Measurements from ENCODE around the gene PPP2R5C. TPM values are rescaled to one million over a fixed set of nuclear protein-coding genes. Genes with fewer than 3 reads are reported as not detected.

Gene PPP2R5C
- total RNA-seq, 2 donors from 2014 or later: 146 to 153 TPM

DNA sequence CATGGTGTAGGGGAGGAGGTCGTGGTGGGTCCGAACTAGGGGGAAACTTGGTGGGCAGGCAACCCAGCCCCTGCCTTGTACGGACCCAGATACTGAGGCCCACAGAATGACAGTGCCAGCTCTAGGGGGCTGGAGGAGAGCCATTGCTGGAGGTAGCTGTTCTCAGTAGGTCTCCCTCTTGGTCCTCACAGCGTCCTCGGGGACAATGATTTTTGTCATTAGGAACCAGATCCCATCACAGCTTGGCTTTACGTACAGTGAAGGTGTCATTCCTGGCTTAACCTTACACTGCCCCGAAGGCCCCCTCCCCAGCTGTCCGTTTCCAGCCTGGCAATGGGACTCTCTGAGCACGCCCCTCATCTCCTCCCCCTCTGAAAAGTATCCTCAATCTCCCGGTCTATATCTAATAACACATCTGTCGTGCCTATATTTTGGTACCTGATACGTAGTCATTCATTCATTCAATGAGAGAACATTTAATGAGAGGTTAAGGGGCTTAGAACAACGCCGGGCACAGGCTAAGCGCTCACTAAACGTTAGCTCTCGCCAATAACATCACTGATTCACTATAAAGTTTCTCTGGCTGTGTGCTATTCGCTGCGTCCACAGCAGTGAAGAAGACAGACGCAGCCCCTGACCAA, 202.3 kb downstream of the PPP2R5C start:
- Histone ChIP-seq H3K27ac (no peak overlapping the region), H3K9me3 (no peaks in the 10 kb centered on the region), H3K36me3 (no peaks in the 10 kb centered on the region), H3K4me1 (peaks cover 4% of the 10 kb centered on the region), H3K27me3 (no peaks in the 10 kb centered on the region), H3K4me3 (no peak overlapping the region), H3K9ac (ENCODE audit: low read depth in 2 of 2, low read length in 2 of 2) (peak overlapping the region in 1 of 2 donors; percentile 6)
- TF ChIP-seq, protein P1, sequence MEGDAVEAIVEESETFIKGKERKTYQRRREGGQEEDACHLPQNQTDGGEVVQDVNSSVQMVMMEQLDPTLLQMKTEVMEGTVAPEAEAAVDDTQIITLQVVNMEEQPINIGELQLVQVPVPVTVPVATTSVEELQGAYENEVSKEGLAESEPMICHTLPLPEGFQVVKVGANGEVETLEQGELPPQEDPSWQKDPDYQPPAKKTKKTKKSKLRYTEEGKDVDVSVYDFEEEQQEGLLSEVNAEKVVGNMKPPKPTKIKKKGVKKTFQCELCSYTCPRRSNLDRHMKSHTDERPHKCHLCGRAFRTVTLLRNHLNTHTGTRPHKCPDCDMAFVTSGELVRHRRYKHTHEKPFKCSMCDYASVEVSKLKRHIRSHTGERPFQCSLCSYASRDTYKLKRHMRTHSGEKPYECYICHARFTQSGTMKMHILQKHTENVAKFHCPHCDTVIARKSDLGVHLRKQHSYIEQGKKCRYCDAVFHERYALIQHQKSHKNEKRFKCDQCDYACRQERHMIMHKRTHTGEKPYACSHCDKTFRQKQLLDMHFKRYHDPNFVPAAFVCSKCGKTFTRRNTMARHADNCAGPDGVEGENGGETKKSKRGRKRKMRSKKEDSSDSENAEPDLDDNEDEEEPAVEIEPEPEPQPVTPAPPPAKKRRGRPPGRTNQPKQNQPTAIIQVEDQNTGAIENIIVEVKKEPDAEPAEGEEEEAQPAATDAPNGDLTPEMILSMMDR (IDR thresholded peaks at IDR 0.05): no peak
- intact Hi-C loops (cut with DNase I): loop anchor here (5.0 to 10.0 kb wide), 2 partner anchors 129 to 351 kb away; partner anchors contain the start of gene ZNF839
- no peak for DNase-seq

DNA sequence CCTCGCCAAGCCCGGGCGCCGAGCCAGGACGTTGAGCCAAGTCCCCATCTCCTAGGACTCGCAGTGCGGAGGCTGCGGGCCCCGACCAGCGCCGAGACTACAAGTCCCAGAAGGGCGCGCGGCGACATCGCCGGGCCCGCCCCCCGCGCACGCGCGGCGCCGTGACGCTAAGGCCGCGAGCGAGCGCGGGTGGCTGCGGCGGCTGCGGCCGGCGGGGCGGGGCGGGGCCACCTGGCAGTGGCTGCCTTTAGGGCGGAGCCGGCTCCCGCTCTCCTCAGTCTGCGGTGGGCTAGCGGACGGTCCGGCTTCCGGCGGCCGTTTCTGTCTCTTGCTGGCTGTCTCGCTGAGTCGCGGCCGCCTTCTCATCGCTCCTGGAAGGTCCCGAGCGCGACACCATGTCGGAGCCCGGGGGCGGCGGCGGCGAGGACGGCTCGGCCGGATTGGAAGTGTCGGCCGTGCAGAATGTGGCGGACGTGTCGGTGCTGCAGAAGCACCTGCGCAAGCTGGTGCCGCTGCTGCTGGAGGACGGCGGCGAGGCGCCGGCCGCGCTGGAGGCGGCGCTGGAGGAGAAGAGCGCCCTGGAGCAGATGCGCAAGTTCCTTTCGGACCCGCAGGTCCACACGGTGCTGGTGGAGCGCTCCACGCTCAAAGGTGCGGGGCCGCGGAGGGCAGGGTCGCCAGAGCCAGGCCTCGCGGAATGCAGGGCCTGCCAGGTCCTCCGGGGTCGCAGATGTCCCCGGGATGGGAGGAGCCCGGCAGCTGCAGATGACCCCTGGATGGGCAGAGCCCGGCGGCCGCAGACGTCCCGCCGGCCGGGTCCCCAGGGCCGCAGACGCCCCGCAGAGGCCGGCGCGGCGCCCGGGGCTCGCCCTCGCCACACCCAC, 203.0 kb downstream of the PPP2R5C start, which contains the start of gene DYNC1H1:
Gene DYNC1H1, plus strand, starts transcription at position 277 of the 884 bp plus-strand sequence. Its CDS starts 119 bp downstream, at position 396.
- DNase-seq: peak; percentile 90
- Histone ChIP-seq H3K9ac (ENCODE audit: low read depth in 2 of 2, low read length in 2 of 2) (peak within 1 kb of the TSS; percentile 89 to 100), H3K9me3 (no peaks in the 10 kb centered on the region), H3K4me3 (peak within 1 kb of the TSS; percentile 83), H3K4me1 (peaks cover 4% of the 10 kb centered on the region), H3K36me3 (no peaks in the 10 kb centered on the region), H3K27ac (peak within 1 kb of the TSS; percentile 85), H3K27me3 (no peaks in the 10 kb centered on the region)
- TF ChIP-seq, protein P1 (IDR thresholded peaks at IDR 0.05): no peak
- intact Hi-C loops (cut with DNase I): loop anchor here (5.0 to 10.0 kb wide), 2 partner anchors 128 to 350 kb away; partner anchors contain the start of gene ZNF839

DNA sequence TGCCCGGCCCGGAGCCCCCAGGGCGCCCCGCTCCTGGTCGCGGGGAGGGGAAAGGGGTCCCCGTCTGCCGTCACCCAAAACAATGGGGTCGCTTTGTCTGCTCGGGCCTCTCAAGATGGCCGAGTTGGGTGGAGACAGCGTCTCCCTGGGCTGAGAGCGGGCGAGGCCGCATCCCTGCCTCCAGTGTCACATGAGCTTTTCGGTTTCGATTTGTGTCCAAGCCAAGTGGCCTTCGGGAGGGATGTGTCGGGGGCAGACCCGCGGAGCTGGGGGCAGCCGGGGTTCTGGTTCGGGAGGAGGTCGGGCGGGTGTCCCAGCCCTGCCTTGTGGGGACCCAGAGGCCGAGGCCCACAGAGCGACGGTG, 203.7 kb downstream of the PPP2R5C start:
- Histone ChIP-seq H3K9ac (ENCODE audit: low read depth in 2 of 2, low read length in 2 of 2) (peak overlapping the region; percentile 89 to 100), H3K27me3 (no peaks in the 10 kb centered on the region), H3K36me3 (no peaks in the 10 kb centered on the region), H3K4me3 (peak overlapping the region; percentile 83), H3K27ac (peak overlapping the region; percentile 85), H3K9me3 (no peaks in the 10 kb centered on the region), H3K4me1 (peaks cover 4% of the 10 kb centered on the region)
- peak; percentile 82 for DNase-seq
- TF ChIP-seq, protein P1 (IDR thresholded peaks at IDR 0.05): no peak
- intact Hi-C loops (cut with DNase I): loop anchor here (10.0 kb wide), 1 partner anchor 350 kb away; the partner anchor contains the start of gene ZNF839

DNA sequence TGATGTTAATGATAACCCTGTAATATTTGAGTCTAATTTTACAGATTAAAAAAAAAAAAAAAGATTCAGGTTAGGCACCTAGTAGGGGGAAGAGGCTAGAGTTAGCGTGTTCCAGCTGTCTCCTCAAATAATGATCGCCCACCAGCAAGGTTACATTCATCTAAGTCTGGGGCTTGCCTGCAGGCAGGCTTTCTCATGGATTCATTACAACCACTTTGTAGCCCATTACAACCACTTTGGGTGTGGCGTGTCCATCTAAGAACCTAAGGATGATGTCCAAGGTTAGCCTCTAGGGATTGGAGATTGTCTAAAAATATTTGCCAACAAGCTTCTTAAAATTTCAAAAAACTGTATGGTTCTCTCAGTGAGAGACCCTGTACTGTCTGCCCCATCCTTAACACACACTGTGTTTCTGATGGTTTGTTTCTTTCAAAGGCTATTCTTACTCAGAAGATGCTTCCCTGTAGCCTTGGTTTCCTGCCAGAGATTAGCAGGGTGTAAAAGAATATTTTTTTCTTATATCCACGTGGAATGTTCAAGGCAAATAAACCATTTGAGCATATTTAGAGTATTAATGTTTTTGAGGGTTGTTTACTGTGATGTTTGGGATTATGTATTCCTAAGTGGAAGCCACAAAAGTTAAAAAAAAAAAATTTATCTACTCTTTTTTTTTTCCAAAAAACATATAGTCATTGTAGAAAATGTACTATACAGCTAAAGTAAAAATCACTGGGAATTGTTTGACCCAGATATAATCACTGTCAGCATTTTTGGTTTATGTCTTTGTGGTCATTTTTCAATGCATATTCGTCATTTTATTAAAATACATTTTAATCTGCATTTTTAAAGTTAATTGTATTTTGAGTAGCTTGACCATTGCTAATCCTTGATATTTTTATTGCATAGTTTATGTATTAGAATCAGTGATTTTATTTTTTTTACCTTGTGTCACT, 204.5 kb downstream of the PPP2R5C start:
- H3K4me3 ChIP-seq: peak overlapping the region; percentile 83
- TF ChIP-seq, protein P1 (IDR thresholded peaks at IDR 0.05): no peak
- peak overlapping the region; percentile 85 for H3K27ac ChIP-seq
- H3K27me3 ChIP-seq: no peaks in the 10 kb centered on the region
- peaks cover 4% of the 10 kb centered on the region for H3K4me1 ChIP-seq
- no peaks in the 10 kb centered on the region for H3K36me3 ChIP-seq
- DNase-seq: no peak
- no peaks in the 10 kb centered on the region for H3K9me3 ChIP-seq
- peak overlapping the region; percentile 89 to 100 for H3K9ac ChIP-seq (ENCODE audit: low read depth in 2 of 2, low read length in 2 of 2)
- intact Hi-C loops (cut with DNase I): loop anchor here (10.0 kb wide), 1 partner anchor 349 kb away; the partner anchor contains the start of gene ZNF839

Measured in colonic mucosa (tissue), 4 donors.